ENCODE results near the gene CDK6. TPM values are rescaled to one million over a fixed set of nuclear protein-coding genes. Genes with fewer than 3 reads are reported as not detected.
A peak's percentile ranks its signal among the peaks of the same experiment; 100 is the strongest.

The CDK6 gene
- total and polyA plus RNA-seq, 4 donors: 3.3 to 35.0 (median 12.0) TPM

DNA sequence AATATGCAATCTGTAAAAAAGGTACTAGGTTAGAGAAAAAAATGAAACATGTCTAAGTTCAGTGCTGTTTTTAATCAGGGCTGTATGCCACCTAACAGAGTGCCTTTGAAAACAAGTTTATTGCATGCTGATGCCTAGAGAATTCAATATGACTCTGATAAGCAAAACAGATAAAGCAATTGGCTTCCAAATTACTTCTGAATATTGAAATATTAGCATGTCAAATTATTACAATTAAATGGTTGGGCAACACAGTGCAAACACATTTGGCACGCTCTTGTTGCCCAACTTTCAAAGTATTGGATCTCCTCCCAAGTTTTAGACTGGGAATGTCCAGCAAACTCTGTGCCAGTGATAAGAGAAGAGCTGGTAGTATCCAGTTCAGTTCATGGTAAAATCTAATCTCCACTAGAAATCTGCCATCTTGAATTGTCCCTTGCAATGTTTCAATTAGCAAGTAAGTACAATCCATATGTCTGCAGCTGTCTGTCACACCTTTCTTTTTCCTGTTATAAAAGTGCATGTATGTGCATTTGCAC is 181.0 kb downstream of the CDK6 start:
- Histone ChIP-seq H3K4me1 (ENCODE audit: control insufficient read depth in 4 of 4, insufficient read depth in 4 of 4, low read length in 3 of 4) (peaks cover 0 to 14% (median 7%) of the 10 kb centered on the region in 4 donors), H3K4me3 (ENCODE audit: low read depth in 1 of 3, low read length in 3 of 3) (no peak overlapping the region), H3K27ac (ENCODE audit: low read depth in 1 of 2, low read length in 2 of 2) (no peak overlapping the region), H3K9ac (ENCODE audit: low read depth in 1 of 2, low read length in 2 of 2) (no peak overlapping the region), H3K9me3 (ENCODE audit: control insufficient read depth in 4 of 4, low read length in 3 of 4) (no peaks in the 10 kb centered on the region), H3K36me3 (ENCODE audit: control insufficient read depth in 4 of 4, insufficient read depth in 3 of 4, low read depth in 1 of 4, low read length in 3 of 4) (peaks cover 0 to 2% (median 0%) of the 10 kb centered on the region in 4 donors), H3K27me3 (ENCODE audit: control insufficient read depth in 4 of 4, insufficient read depth in 4 of 4, low read length in 3 of 4) (no peaks in the 10 kb centered on the region)
- 29% methylated on average over 1 of the region's 1 CpG for WGBS
- no peak for TF ChIP-seq TAF1 (conservative IDR thresholded peaks at IDR 0.05)
- peak; percentile 27 for TF ChIP-seq FOXA2 (IDR thresholded peaks at IDR 0.05)
- TF ChIP-seq, protein P1, sequence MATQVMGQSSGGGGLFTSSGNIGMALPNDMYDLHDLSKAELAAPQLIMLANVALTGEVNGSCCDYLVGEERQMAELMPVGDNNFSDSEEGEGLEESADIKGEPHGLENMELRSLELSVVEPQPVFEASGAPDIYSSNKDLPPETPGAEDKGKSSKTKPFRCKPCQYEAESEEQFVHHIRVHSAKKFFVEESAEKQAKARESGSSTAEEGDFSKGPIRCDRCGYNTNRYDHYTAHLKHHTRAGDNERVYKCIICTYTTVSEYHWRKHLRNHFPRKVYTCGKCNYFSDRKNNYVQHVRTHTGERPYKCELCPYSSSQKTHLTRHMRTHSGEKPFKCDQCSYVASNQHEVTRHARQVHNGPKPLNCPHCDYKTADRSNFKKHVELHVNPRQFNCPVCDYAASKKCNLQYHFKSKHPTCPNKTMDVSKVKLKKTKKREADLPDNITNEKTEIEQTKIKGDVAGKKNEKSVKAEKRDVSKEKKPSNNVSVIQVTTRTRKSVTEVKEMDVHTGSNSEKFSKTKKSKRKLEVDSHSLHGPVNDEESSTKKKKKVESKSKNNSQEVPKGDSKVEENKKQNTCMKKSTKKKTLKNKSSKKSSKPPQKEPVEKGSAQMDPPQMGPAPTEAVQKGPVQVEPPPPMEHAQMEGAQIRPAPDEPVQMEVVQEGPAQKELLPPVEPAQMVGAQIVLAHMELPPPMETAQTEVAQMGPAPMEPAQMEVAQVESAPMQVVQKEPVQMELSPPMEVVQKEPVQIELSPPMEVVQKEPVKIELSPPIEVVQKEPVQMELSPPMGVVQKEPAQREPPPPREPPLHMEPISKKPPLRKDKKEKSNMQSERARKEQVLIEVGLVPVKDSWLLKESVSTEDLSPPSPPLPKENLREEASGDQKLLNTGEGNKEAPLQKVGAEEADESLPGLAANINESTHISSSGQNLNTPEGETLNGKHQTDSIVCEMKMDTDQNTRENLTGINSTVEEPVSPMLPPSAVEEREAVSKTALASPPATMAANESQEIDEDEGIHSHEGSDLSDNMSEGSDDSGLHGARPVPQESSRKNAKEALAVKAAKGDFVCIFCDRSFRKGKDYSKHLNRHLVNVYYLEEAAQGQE (IDR thresholded peaks at IDR 0.05): no peak
- no peak for TF ChIP-seq EGR1 (IDR thresholded peaks at IDR 0.05; ENCODE audit: low read depth in 2 of 2)
- TF ChIP-seq, protein P2, sequence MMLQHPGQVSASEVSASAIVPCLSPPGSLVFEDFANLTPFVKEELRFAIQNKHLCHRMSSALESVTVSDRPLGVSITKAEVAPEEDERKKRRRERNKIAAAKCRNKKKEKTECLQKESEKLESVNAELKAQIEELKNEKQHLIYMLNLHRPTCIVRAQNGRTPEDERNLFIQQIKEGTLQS (IDR thresholded peaks at IDR 0.05): no peak
- TF ChIP-seq FOXA1 (IDR thresholded peaks at IDR 0.05): no peak
- peak; percentile 36 to 48 for TF ChIP-seq HNF4A (conservative IDR thresholded peaks at IDR 0.05)
- TF ChIP-seq SP1 (IDR thresholded peaks at IDR 0.05): peak; percentile 14
- no peak for TF ChIP-seq HNF4G (IDR thresholded peaks at IDR 0.05)
- TF ChIP-seq YY1 (IDR thresholded peaks at IDR 0.05): peak; percentile 95
- TF ChIP-seq RXRA (IDR thresholded peaks at IDR 0.05): peak in 1 of 2 donors; percentile 47
- TF ChIP-seq, protein P3, sequence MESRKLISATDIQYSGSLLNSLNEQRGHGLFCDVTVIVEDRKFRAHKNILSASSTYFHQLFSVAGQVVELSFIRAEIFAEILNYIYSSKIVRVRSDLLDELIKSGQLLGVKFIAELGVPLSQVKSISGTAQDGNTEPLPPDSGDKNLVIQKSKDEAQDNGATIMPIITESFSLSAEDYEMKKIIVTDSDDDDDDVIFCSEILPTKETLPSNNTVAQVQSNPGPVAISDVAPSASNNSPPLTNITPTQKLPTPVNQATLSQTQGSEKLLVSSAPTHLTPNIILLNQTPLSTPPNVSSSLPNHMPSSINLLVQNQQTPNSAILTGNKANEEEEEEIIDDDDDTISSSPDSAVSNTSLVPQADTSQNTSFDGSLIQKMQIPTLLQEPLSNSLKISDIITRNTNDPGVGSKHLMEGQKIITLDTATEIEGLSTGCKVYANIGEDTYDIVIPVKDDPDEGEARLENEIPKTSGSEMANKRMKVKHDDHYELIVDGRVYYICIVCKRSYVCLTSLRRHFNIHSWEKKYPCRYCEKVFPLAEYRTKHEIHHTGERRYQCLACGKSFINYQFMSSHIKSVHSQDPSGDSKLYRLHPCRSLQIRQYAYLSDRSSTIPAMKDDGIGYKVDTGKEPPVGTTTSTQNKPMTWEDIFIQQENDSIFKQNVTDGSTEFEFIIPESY (IDR thresholded peaks at IDR 0.05): peak; percentile 22
- TF ChIP-seq, protein P4, sequence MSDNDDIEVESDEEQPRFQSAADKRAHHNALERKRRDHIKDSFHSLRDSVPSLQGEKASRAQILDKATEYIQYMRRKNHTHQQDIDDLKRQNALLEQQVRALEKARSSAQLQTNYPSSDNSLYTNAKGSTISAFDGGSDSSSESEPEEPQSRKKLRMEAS (IDR thresholded peaks at IDR 0.05): peak; percentile 50
- no peak for TF ChIP-seq GABPA (IDR thresholded peaks at IDR 0.05 in 1 of 2, conservative IDR thresholded peaks at IDR 0.05 in 1 of 2)
- TF ChIP-seq JUND (IDR thresholded peaks at IDR 0.05): no peak
- TF ChIP-seq RAD21 (IDR thresholded peaks at IDR 0.05): peak; percentile 29 to 35
- TF ChIP-seq, protein P5, sequence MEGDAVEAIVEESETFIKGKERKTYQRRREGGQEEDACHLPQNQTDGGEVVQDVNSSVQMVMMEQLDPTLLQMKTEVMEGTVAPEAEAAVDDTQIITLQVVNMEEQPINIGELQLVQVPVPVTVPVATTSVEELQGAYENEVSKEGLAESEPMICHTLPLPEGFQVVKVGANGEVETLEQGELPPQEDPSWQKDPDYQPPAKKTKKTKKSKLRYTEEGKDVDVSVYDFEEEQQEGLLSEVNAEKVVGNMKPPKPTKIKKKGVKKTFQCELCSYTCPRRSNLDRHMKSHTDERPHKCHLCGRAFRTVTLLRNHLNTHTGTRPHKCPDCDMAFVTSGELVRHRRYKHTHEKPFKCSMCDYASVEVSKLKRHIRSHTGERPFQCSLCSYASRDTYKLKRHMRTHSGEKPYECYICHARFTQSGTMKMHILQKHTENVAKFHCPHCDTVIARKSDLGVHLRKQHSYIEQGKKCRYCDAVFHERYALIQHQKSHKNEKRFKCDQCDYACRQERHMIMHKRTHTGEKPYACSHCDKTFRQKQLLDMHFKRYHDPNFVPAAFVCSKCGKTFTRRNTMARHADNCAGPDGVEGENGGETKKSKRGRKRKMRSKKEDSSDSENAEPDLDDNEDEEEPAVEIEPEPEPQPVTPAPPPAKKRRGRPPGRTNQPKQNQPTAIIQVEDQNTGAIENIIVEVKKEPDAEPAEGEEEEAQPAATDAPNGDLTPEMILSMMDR (IDR thresholded peaks at IDR 0.05; ENCODE audit: low read depth, low read length, missing input control): no peak
- no peak for DNase-seq (ENCODE audit: low spot score)

Data from liver (tissue), 9 donors.